DOHH2 (cell line): ENCODE measurements around the gene ZNF384.

Source experiments
- EZH2phosphoT487 ChIP-seq: fragments of 200-600 bp; sonication (generic); IDR thresholded peaks from 2 replicates; pipeline ENCODE4 v1.6.1; 2017; ENCODE audit warnings: borderline replicate concordance, mild to moderate bottlenecking, antibody characterized with exemption, low read length, moderate library complexity, mixed read lengths
- TF ChIP-seq, protein P1 (sequence below): fragments of 200-600 bp; sonication (generic); IDR thresholded peaks from one replicate; pipeline ENCODE4 v1.5.1; 2014; ENCODE audit warnings: antibody characterized with exemption, mild to moderate bottlenecking, low read depth, low read length; ENCODE audit not compliant: poor library complexity, severe bottlenecking

DNA sequence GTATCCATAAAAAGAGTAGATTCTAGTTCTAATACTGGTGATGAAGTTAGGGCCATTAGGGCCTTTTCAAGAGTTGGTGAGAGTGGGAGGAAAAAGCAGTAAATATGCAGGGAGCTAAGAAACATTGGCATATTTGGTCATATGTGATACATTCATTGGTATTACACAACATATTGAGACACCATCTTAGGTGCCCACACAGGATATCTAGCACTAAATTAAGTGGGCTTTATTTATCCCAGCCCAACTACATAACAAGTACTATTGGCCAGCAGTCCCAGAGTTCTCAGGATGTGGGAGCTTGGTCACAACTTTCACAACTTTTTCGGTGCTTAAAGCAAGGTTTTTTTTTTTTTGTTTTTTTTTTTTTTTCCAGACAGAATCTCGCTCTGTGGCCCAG is 24.3 kb downstream of the ZNF384 start:
- TF ChIP-seq, protein P1, sequence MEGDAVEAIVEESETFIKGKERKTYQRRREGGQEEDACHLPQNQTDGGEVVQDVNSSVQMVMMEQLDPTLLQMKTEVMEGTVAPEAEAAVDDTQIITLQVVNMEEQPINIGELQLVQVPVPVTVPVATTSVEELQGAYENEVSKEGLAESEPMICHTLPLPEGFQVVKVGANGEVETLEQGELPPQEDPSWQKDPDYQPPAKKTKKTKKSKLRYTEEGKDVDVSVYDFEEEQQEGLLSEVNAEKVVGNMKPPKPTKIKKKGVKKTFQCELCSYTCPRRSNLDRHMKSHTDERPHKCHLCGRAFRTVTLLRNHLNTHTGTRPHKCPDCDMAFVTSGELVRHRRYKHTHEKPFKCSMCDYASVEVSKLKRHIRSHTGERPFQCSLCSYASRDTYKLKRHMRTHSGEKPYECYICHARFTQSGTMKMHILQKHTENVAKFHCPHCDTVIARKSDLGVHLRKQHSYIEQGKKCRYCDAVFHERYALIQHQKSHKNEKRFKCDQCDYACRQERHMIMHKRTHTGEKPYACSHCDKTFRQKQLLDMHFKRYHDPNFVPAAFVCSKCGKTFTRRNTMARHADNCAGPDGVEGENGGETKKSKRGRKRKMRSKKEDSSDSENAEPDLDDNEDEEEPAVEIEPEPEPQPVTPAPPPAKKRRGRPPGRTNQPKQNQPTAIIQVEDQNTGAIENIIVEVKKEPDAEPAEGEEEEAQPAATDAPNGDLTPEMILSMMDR, result no peak
- no peak for TF ChIP-seq EZH2phosphoT487
